BE2C (cell line): ENCODE results near the gene GNG7.
A peak's percentile ranks its signal among the peaks of the same experiment; 100 is the strongest.

Experiments used
- DNase-seq: peaks from one replicate; pipeline ENCODE4 v3.0.0-alpha.2; 2020
- H3K27me3 ChIP-seq: fragments of 250-450 bp; sonication (Bioruptor Pico); 2 replicates; pipeline ENCODE4 v1.5.1; 2020; ENCODE audit warnings: mild to moderate bottlenecking
- H3K36me3 ChIP-seq: fragments of 250-450 bp; sonication (Bioruptor Pico); 2 replicates; pipeline ENCODE4 v1.5.1; 2020; ENCODE audit warnings: mild to moderate bottlenecking
- H3K4me1 ChIP-seq: fragments of 250-450 bp; sonication (Bioruptor Pico); 2 replicates; pipeline ENCODE4 v1.5.1; 2020
- H3K4me3 ChIP-seq: 2 replicates; pipeline ENCODE4 v1.5.1; 2011; ENCODE audit warnings: low read depth, low read length
- H3K9me3 ChIP-seq: fragments of 250-450 bp; sonication (Bioruptor Pico); 2 replicates; pipeline ENCODE4 v1.5.1; 2020
- CTCF ChIP-seq: IDR thresholded peaks from 2 replicates; pipeline ENCODE4 v1.5.1; 2012; ENCODE audit warnings: mild to moderate bottlenecking, low read depth, low read length

The GNG7 gene

GRCh38 chr19:2488942-2489731 lies 213.4 kb downstream of the GNG7 start:
- DNase-seq: peak; percentile 77
- Histone ChIP-seq H3K4me1 (no peaks in the 10 kb centered on the region), H3K27me3 (peaks cover 24% of the 10 kb centered on the region), H3K9me3 (no peaks in the 10 kb centered on the region), H3K4me3 (no peak overlapping the region), H3K36me3 (no peaks in the 10 kb centered on the region)
- TF ChIP-seq CTCF: no peak

GRCh38 chr19:2488405-2488941 lies 214.0 kb downstream of the GNG7 start:
- no peak for TF ChIP-seq CTCF
- Histone ChIP-seq H3K36me3 (no peaks in the 10 kb centered on the region), H3K27me3 (peaks cover 24% of the 10 kb centered on the region), H3K4me1 (no peaks in the 10 kb centered on the region), H3K4me3 (no peak overlapping the region), H3K9me3 (no peaks in the 10 kb centered on the region)
- DNase-seq: no peak

DNA sequence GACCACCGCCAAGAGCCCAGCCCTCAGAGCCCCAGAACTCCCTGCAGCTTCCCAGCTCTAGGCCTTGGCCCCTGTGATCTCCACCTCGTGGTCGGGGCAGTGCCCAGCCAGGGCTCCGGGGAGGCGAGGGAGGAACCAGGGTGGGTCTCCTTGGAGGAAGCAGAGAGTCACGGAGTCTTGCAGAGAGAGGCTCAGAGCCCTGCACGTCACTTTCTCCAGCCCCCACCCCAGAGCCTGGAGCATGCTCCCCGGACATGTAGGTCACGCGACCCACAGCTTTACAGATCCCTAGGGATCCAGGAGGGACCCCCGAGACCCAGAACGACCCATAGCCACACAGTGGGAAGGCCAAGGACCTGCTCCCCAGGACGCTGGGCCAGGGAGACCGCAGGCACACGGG lies 214.7 kb downstream of the GNG7 start:
- no peaks in the 10 kb centered on the region for H3K9me3 ChIP-seq
- no peaks in the 10 kb centered on the region for H3K4me1 ChIP-seq
- DNase-seq: no peak
- TF ChIP-seq CTCF: no peak
- H3K27me3 ChIP-seq: peaks cover 24% of the 10 kb centered on the region
- H3K36me3 ChIP-seq: no peaks in the 10 kb centered on the region
- no peak overlapping the region for H3K4me3 ChIP-seq

- Histone ChIP-seq H3K27me3 (peaks cover 24% of the 10 kb centered on the region), H3K4me3 (no peak overlapping the region), H3K4me1 (no peaks in the 10 kb centered on the region), H3K36me3 (no peaks in the 10 kb centered on the region), H3K9me3 (no peaks in the 10 kb centered on the region)
- TF ChIP-seq CTCF: no peak
- DNase-seq: no peak
These were observed 215.4 kb downstream of the GNG7 start for GRCh38 chr19:2487090-2487489.

GRCh38 chr19:2485428-2485827 lies 217.1 kb downstream of the GNG7 start:
- no peak for DNase-seq
- H3K36me3 ChIP-seq: no peaks in the 10 kb centered on the region
- no peak overlapping the region for H3K4me3 ChIP-seq
- no peak for TF ChIP-seq CTCF
- no peaks in the 10 kb centered on the region for H3K4me1 ChIP-seq
- H3K9me3 ChIP-seq: no peaks in the 10 kb centered on the region
- peaks cover 24% of the 10 kb centered on the region for H3K27me3 ChIP-seq
